NT2/D1 (cell line): Measurements from ENCODE around the gene PLOD2.

Experiments
- DNase-seq: peaks from one replicate; pipeline ENCODE4 v3.0.0-alpha.2; 2011; ENCODE audit warnings: low read depth, low spot score
- H3K27me3 ChIP-seq: 2 replicates; pipeline ENCODE4 v1.6.0; 2011; ENCODE audit warnings: mild to moderate bottlenecking; ENCODE audit not compliant: insufficient read length, insufficient read depth
- H3K36me3 ChIP-seq: 2 replicates; pipeline ENCODE4 v1.6.1; 2011; ENCODE audit warnings: mild to moderate bottlenecking, low read length, mixed read lengths; ENCODE audit not compliant: insufficient read depth, insufficient read length
- H3K4me1 ChIP-seq: 2 replicates; pipeline ENCODE4 v1.5.1; 2011; ENCODE audit not compliant: insufficient read depth, insufficient read length
- H3K4me3 ChIP-seq: 2 replicates; pipeline ENCODE4 v1.5.1; 2011; ENCODE audit warnings: low read depth; ENCODE audit not compliant: insufficient read length
- H3K9ac ChIP-seq: 2 replicates; pipeline ENCODE4 v1.6.0; 2011; ENCODE audit warnings: low read depth; ENCODE audit not compliant: insufficient read length
- H3K9me3 ChIP-seq: 2 replicates; pipeline ENCODE4 v1.5.1; 2011; ENCODE audit warnings: mild to moderate bottlenecking, low read length; ENCODE audit not compliant: insufficient read depth
- SUZ12 ChIP-seq: IDR thresholded peaks from 2 replicates; pipeline ENCODE4 v1.6.1; 2011; ENCODE audit not compliant: insufficient read length, insufficient read depth; ENCODE audit errors: extremely low read depth
- YY1 ChIP-seq: IDR thresholded peaks from 2 replicates; pipeline ENCODE4 v1.6.1; 2011; ENCODE audit not compliant: insufficient read length, insufficient read depth
- ZNF274 ChIP-seq: IDR thresholded peaks from 2 replicates; pipeline ENCODE4 v1.6.1; 2011; ENCODE audit warnings: mild to moderate bottlenecking, low read depth, low read length

Gene PLOD2

DNA sequence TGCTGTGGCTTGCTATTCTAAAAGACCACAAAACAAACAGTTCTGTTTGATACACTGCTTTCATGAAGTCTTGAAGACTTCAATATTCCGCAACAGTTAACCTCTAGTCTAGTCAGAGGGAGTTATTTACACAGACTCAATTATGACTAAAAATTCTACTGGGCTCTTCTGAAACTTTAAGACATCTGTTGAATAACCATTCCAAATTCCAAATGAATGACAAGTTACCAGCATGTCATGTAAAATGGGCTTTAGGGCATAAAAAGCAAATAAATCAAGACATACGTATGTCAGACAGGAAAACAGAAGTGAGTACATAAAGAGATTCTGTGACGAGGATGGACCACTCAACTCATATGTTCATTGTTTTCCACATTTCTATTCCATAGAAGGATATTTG lies 93.9 kb downstream of the PLOD2 start:
- TF ChIP-seq YY1, result no peak
- TF ChIP-seq SUZ12, result no peak
- TF ChIP-seq ZNF274, result no peak
- no peak for DNase-seq
- H3K9me3 ChIP-seq, result no peaks in the 10 kb centered on the region
- H3K4me3 ChIP-seq, result no peak overlapping the region
- no peaks in the 10 kb centered on the region for H3K27me3 ChIP-seq
- H3K4me1 ChIP-seq, result no peaks in the 10 kb centered on the region
- peaks cover 18% of the 10 kb centered on the region for H3K36me3 ChIP-seq
- H3K9ac ChIP-seq, result no peak overlapping the region

GRCh38 chr3:146065573-146066006 lies 95.4 kb downstream of the PLOD2 start:
- H3K9me3 ChIP-seq, result no peaks in the 10 kb centered on the region
- no peak overlapping the region for H3K9ac ChIP-seq
- peak; percentile 46 for DNase-seq
- H3K4me3 ChIP-seq, result no peak overlapping the region
- H3K36me3 ChIP-seq, result peaks cover 12% of the 10 kb centered on the region
- H3K4me1 ChIP-seq, result no peaks in the 10 kb centered on the region
- H3K27me3 ChIP-seq, result no peaks in the 10 kb centered on the region
- TF ChIP-seq ZNF274, result no peak
- TF ChIP-seq YY1, result no peak
- no peak for TF ChIP-seq SUZ12

DNA sequence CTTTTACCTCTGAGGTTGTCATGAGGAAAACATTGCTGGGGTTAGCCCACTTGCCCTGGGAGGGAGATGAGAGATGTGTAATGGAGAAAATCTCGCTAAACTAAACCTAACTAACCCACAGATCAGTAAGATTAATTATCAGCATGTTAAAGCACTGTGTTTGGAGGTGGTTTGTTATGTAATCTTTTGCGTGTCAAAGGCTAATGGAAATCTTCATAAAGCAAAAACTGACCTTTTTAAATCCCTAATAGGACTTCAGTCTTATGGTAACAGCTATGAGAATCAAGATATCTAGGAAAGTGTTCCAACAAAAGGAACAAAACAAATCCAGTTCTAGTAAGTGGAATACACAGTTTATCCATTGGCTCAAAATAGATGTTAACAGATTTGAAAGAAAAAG lies 102.7 kb downstream of the PLOD2 start:
- Histone ChIP-seq H3K4me1 (no peaks in the 10 kb centered on the region), H3K9me3 (no peaks in the 10 kb centered on the region), H3K4me3 (no peak overlapping the region), H3K27me3 (no peaks in the 10 kb centered on the region), H3K9ac (no peak overlapping the region), H3K36me3 (no peaks in the 10 kb centered on the region)
- TF ChIP-seq YY1 (no peak), ZNF274 (no peak), SUZ12 (no peak)
- no peak for DNase-seq

DNA sequence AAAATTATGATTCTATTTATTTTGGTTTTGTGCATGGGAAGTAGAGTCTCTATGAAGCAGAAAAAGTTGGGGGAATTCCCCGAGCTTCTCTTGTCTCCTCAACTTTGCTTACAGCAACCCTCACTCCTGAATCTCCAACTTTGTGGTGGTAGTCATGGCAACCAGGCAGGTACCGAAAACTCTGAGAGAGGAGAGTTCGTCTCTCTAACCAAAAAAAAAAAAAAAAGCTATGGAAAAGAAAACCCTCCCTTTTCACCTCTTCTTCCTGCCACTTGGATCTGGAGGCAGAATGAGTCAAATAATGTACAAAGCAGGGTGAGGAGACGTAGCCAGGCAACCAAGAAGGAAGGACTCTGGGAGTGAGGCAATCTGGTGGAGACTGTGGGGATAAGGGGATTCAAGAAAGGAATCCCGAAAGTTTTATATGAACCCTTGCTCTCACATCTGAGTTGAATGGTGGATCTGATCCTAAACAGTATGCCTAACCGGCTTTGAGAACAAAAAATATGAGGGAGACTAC lies 108.1 kb downstream of the PLOD2 start:
- no peaks in the 10 kb centered on the region for H3K27me3 ChIP-seq
- no peak overlapping the region for H3K4me3 ChIP-seq
- no peaks in the 10 kb centered on the region for H3K9me3 ChIP-seq
- H3K36me3 ChIP-seq, result no peaks in the 10 kb centered on the region
- TF ChIP-seq YY1 (no peak), SUZ12 (no peak), ZNF274 (no peak)
- no peaks in the 10 kb centered on the region for H3K4me1 ChIP-seq
- DNase-seq, result no peak
- H3K9ac ChIP-seq, result no peak overlapping the region

- DNase-seq, result no peak
- Histone ChIP-seq H3K27me3 (no peaks in the 10 kb centered on the region), H3K9ac (no peak overlapping the region), H3K4me1 (no peaks in the 10 kb centered on the region), H3K9me3 (no peaks in the 10 kb centered on the region), H3K36me3 (no peaks in the 10 kb centered on the region), H3K4me3 (no peak overlapping the region)
- no peak for TF ChIP-seq SUZ12
- no peak for TF ChIP-seq ZNF274
- TF ChIP-seq YY1, result no peak
These were observed 108.8 kb downstream of the PLOD2 start for GRCh38 chr3:146052056-146052790.

- Histone ChIP-seq H3K9me3 (no peaks in the 10 kb centered on the region), H3K36me3 (no peaks in the 10 kb centered on the region), H3K4me3 (no peak overlapping the region), H3K4me1 (no peaks in the 10 kb centered on the region), H3K27me3 (no peaks in the 10 kb centered on the region), H3K9ac (no peak overlapping the region)
- no peak for TF ChIP-seq ZNF274
- no peak for TF ChIP-seq SUZ12
- no peak for TF ChIP-seq YY1
- no peak for DNase-seq
These were observed 110.3 kb downstream of the PLOD2 start for GRCh38 chr3:146050691-146051090.

GRCh38 chr3:146047485-146047884 lies 113.5 kb downstream of the PLOD2 start:
- Histone ChIP-seq H3K27me3 (no peaks in the 10 kb centered on the region), H3K4me3 (no peak overlapping the region), H3K36me3 (no peaks in the 10 kb centered on the region), H3K9me3 (no peaks in the 10 kb centered on the region), H3K9ac (no peak overlapping the region), H3K4me1 (no peaks in the 10 kb centered on the region)
- DNase-seq, result no peak
- TF ChIP-seq YY1 (no peak), SUZ12 (no peak), ZNF274 (no peak)

DNA sequence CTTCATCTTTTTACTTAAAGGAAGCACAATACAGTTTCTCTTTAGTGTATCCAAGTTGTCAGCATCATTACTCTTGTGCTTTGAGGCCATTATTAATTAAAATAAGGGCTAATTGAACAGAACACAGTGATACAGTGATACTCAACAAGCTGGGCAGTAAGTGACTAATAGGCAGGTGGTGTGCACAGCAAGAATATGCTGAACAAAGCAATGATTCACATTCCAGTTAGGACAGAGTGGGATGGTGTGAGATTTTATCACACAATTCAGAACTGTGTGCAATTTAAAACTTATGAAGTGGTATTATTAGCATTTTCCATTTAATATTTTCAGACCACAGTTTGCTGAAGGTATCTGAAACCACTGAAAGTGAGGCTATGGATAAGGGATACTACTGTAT lies 116.9 kb downstream of the PLOD2 start:
- no peak for DNase-seq
- H3K4me1 ChIP-seq, result no peaks in the 10 kb centered on the region
- no peak overlapping the region for H3K9ac ChIP-seq
- H3K27me3 ChIP-seq, result no peaks in the 10 kb centered on the region
- H3K4me3 ChIP-seq, result no peak overlapping the region
- no peaks in the 10 kb centered on the region for H3K36me3 ChIP-seq
- TF ChIP-seq ZNF274 (no peak), YY1 (no peak), SUZ12 (no peak)
- no peaks in the 10 kb centered on the region for H3K9me3 ChIP-seq
